OCI-LY3 (cell line): ENCODE results near the gene EFCAB10.

Experiments
- CTCF ChIP-seq: fragments of 200-600, 300-600 bp; sonication (generic); IDR thresholded peaks from 2 replicates; pipeline ENCODE4 v1.5.1; 2014; ENCODE audit warnings: antibody characterized with exemption, low read length, low read depth
- EZH2phosphoT487 ChIP-seq: fragments of 200-600 bp; shearing (Covaris generic); IDR thresholded peaks from 2 replicates; pipeline ENCODE4 v1.6.1; 2018; ENCODE audit warnings: antibody characterized with exemption, mixed run types, low read depth

DNA sequence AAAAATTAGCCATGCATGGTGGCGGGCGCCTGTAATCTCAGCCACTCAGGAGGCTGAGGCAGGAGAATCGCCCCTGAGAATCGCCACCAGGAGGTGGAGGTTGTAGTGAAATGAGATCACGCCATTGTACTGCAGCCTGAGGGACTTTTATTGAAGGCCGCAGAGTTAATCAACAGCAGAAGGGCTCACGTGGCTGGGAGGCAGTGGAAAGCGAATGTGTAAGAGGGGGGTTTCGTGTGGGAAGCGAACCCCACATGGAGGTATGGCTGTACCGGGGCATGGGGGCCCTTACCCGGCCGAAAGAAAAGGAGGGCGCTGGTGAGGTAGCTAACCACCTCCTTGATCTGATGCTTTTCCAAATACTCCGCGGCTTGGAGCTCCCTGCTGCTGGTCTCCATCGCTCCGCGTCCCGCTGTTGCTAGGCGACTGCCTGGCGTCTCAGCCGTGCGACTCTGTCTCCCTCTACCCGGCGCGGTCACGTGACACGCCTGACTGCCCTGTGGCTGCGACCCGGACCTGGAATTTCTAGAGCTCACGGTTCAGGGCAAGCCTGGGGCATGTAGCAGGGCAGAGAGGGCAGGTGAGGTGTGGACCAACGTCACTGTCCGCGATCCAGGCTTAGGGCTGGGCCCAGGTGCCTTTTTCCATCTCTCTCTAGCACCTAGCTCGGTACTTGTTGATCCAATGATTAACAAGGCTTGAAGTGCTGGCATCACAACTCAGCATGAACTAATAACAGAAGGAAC, at the start of gene EFCAB10:
- TF ChIP-seq CTCF (no peak; the same call in 1 of the 2 replicates), EZH2phosphoT487 (no peak)
